ENCODE measurements around the gene SEMA3E.

SEMA3E gene

DNA sequence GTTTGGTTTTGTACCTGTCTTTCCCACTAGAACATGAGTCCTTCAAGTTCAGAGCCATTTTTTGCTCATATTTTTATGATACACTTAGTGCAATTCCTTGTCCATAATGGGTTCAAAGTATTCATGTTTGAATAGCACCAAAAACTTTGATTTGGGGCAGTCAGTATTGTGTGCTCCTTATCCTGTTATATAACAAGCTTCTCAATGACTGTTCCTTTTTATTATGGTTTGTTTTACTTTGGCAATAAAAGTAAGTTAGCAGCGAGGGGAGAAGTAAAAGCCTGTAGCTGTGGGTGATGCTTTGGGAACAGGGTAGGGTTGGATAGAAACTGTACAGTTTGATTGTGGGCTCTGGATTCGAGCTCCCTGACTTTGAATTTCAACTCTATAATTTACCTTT, 311.9 kb downstream of the SEMA3E start:
- no peak for DNase-seq

DNA sequence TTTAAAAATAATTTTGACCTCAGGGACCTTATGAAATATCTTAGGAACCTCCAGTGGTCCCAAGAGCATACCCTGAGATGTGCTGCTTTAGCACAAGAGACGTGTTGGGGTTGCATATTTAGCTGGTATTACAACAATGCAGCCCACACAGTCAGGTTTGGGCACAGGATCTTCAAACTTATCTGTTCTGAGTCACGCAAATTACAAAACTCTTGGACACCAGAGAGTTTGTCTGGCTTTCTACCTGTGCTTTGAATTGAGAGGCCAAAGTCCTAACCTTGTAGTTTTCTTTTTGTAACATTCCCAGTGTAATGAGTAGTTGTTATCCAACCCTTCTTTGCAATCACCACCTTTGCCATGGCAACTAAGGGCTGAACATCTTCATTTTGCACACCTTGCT, 322.7 kb downstream of the SEMA3E start:
- no peak for DNase-seq

DNA sequence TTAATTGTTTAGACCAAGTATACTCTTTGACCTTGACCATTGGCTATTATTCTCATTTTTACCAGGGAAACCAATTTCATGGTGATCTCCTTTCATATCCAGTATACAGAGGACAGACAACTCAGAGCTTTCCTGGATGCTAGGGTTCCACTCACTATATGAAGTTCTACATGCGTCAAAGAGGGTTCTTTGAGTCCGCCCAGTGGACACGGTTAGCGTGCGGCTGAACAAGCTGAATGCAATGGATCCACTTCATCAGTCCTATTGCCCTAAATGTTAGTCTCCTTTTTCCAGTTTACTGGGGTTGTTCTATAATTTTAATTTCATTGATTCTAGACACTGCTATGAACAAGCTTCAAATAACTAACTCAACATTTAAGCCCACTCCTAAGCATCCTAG, 323.9 kb downstream of the SEMA3E start:
- DNase-seq = no peak

DNA sequence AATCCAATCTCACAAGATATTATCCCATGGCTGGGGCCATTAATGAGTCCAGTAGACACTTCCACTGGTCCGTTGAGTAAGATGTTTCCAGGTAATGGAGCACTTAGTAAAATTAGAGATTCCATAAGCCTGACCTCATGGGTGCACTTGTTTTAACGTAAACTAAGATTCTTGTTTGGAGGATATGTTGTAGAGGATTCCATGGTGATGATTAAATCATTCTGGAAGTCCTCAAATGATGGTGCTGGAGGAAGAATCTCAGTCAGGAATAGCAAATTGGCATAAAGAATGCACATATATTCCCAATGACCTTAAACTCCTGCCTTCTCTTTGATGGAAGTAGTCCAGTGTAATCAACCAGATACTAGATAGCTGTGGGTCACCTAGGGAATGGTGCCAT, 324.3 kb downstream of the SEMA3E start:
- DNase-seq = no peak

DNA sequence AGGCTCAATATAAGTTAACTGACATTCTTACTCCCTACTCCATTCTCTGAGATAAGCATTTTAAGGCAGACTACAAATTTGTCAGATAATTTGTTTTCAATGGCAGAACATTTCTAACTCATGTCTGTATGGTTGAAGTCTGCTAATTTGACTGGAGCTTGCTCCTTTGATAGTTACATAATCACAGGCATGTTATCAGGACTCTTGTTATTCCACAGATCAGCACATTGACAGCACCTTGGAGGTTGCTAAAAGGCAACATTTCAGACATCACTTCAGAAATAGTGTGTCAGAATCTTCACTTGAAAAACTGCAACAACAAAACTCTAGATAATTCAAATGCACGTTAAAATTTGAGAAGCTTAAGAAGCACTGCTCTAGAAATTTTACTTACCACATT, 327.9 kb downstream of the SEMA3E start:
- DNase-seq = no peak

DNA sequence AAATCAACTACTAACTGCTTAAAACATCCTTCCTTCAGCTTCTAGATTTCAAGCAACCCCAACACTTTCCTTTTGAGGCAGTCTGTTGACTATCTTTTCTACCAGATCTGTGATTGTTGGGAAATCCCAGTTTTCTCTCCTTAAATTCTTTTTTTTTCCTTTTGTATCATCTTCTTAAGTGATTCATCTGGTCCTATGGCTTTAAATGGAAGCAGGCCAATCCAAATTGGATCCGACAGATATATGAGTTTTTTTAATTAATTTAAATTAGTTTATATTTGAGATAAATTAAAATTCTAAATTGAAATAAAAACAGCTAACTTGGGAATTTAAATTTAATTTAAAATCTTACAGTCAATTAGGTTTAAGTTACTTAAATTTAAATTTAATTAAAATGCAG, 335.0 kb downstream of the SEMA3E start:
- no peak for DNase-seq

Measured in DMS79 (cell line).